ENCODE results near the gene EHD2. TPM values are rescaled to one million over a fixed set of nuclear protein-coding genes. Genes with fewer than 3 reads are reported as not detected.

Gene EHD2
- total and polyA plus RNA-seq, 2 of the 13 experiments (the other 11 are each of a cell fraction or from before 2014, with no cell fraction given): 0.09 to 0.28 TPM

DNA sequence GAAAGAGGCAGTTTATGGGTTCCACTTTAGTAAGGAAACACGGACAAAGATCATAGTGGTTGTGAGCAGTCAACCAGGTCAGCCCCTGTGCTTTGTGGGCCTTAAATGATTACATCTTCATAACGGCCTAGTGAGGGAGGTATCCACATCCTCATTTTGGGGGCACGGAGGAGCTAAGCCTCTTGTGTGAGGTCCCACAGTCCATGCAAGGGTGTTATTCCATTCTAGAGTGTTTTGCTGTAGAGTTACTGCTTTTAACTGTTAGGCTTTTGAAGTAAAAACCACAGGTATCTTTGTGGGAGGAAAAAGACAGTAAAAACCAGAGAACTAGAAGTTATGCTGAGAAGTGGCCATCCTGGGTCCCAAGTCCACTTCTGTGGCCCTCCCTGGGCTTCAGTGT, 36.1 kb downstream of the EHD2 start:
- H3K9ac ChIP-seq (ENCODE audit: insufficient read depth, low read depth, low read length): no peak overlapping the region
- CTCF ChIA-PET (ENCODE audit: low intra/inter-chr PET ratio, low total read pairs): no interaction called here
- H3K27me3 ChIP-seq (ENCODE audit: control insufficient read depth in 1 of 2, insufficient read depth in 2 of 2, low read length in 2 of 2): no peaks in the 10 kb centered on the region
- peaks cover 32 to 64% of the 10 kb centered on the region in 2 experiments for H3K36me3 ChIP-seq (replicated peaks in 1 of 2; ENCODE audit: control insufficient read depth in 1 of 2, insufficient read depth in 2 of 2, low read length in 2 of 2)
- no peak overlapping the region for H3K4me3 ChIP-seq (replicated peaks in 1 of 3; ENCODE audit: insufficient read depth in 1 of 3, low read depth in 2 of 3, low read length in 3 of 3)
- TF ChIP-seq RBFOX2 (IDR thresholded peaks at IDR 0.05; ENCODE audit: low read depth, low read length): 0 out of 2 replicates have a peak, but pooled peaks have one; percentile 21
- no peak for TF ChIP-seq KLF6 (CRISPR knock-in tag; IDR thresholded peaks at IDR 0.05)
- POLR2A ChIA-PET: no interaction called here
- no peaks in the 10 kb centered on the region for H3K9me3 ChIP-seq (ENCODE audit: low read length)
- FAIRE-seq (no peak), ATAC-seq (no peak), DNase-seq (ENCODE audit: low spot score) (no peak)
- 0 out of 2 replicates have a peak overlapping the region, but pooled peaks have one; percentile 8 for H3K4me2 ChIP-seq (ENCODE audit: low read depth, low read length)
- in situ Hi-C loops (cut with HindIII; ENCODE audit: extremely low pct_ligation_motif_present, low pct_unique_long_range_greater_than_20kb): no loop called here
- 96% methylated on average over 3 of the region's 3 CpGs for whole genome bisulfite sequencing (ENCODE audit: low lambda C conversion rate)
- peaks cover 43% of the 10 kb centered on the region for H3K4me1 ChIP-seq (ENCODE audit: insufficient read depth, low read length)
- BruUV-seq (replicated peaks): TSS peak; percentile 14
- H2AFZ ChIP-seq (ENCODE audit: low read length): no peak overlapping the region
- peaks cover 9% of the 10 kb centered on the region; the same call in 1 of the 2 replicates for H4K20me1 ChIP-seq (ENCODE audit: insufficient read depth, low read length)
- intact Hi-C loops (cut with micrococcal nuclease; ENCODE audit: unreplicated experiment): no loop called here
- H3K79me2 ChIP-seq (ENCODE audit: insufficient read depth, low read length): peaks cover 25% of the 10 kb centered on the region
- no peak overlapping the region for H3K27ac ChIP-seq (ENCODE audit: extremely low read length, insufficient read depth, low read length)

DNA sequence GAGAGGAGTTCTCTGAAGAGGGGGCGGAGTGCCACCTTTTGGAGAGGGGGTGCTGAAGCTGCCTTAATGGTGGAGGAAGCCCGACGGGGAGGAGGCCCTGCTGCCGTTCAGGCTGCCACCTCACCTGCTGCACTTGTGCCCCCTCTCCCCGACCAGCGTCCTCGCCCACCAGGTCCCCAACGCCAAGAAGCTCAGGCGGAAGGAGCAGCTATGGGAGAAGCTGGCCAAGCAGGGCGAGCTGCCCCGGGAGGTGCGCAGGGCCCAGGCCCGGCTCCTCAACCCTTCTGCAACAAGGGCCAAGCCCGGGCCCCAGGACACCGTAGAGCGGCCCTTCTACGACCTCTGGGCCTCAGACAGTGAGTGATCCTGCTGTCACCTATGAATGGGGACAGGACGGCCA, 37.5 kb downstream of the EHD2 start:
- H3K4me2 ChIP-seq (ENCODE audit: low read depth, low read length): no peak overlapping the region
- FAIRE-seq (no peak), DNase-seq (ENCODE audit: low spot score) (no peak), ATAC-seq (no peak)
- peak; percentile 53; the same call in 1 of the 2 replicates for TF ChIP-seq RBFOX2 (IDR thresholded peaks at IDR 0.05; ENCODE audit: low read depth, low read length)
- TF ChIP-seq AHR (CRISPR knock-in tag; IDR thresholded peaks at IDR 0.05): no peak
- no peak for TF ChIP-seq ZNF577 (CRISPR knock-in tag; IDR thresholded peaks at IDR 0.05; ENCODE audit: borderline replicate concordance, low read depth)
- TF ChIP-seq ZFY (CRISPR knock-in tag; IDR thresholded peaks at IDR 0.05): no peak
- TF ChIP-seq DR1 (CRISPR knock-in tag; IDR thresholded peaks at IDR 0.05): no peak
- no peak for TF ChIP-seq BORCS8-MEF2B (CRISPR knock-in tag; IDR thresholded peaks at IDR 0.05)
- no peak for TF ChIP-seq MTF2 (CRISPR knock-in tag; IDR thresholded peaks at IDR 0.05; ENCODE audit: borderline replicate concordance)
- H3K9me3 ChIP-seq (ENCODE audit: low read length): no peaks in the 10 kb centered on the region
- in situ Hi-C loops (cut with HindIII; ENCODE audit: extremely low pct_ligation_motif_present, low pct_unique_long_range_greater_than_20kb) (no loop called here), intact Hi-C loops (cut with micrococcal nuclease; ENCODE audit: unreplicated experiment) (no loop called here)
- whole genome bisulfite sequencing (ENCODE audit: low lambda C conversion rate): 100% methylated on average over 3 of the region's 18 CpGs
- CTCF ChIA-PET (ENCODE audit: low intra/inter-chr PET ratio, low total read pairs): no interaction called here
- H3K36me3 ChIP-seq (replicated peaks in 1 of 2; ENCODE audit: control insufficient read depth in 1 of 2, insufficient read depth in 2 of 2, low read length in 2 of 2): peaks cover 35 to 73% of the 10 kb centered on the region in 2 experiments
- H3K79me2 ChIP-seq (ENCODE audit: insufficient read depth, low read length): peaks cover 25% of the 10 kb centered on the region
- BruUV-seq (replicated peaks): no TSS peak
- H3K27ac ChIP-seq (ENCODE audit: extremely low read length, insufficient read depth, low read length): no peak overlapping the region
- H4K20me1 ChIP-seq (ENCODE audit: insufficient read depth, low read length): peaks cover 9% of the 10 kb centered on the region; the same call in 1 of the 2 replicates
- H3K4me3 ChIP-seq (replicated peaks in 1 of 3; ENCODE audit: insufficient read depth in 1 of 3, low read depth in 2 of 3, low read length in 3 of 3): no peak overlapping the region
- no peak overlapping the region for H3K9ac ChIP-seq (ENCODE audit: insufficient read depth, low read depth, low read length)
- H3K4me1 ChIP-seq (ENCODE audit: insufficient read depth, low read length): peaks cover 36% of the 10 kb centered on the region
- POLR2A ChIA-PET: no interaction called here
- no peak overlapping the region for H2AFZ ChIP-seq (ENCODE audit: low read length)
- H3K27me3 ChIP-seq (ENCODE audit: control insufficient read depth in 1 of 2, insufficient read depth in 2 of 2, low read length in 2 of 2): no peaks in the 10 kb centered on the region

All from HepG2 (cell line).